ENCODE data around the gene MAP2. TPM values are rescaled to one million over a fixed set of nuclear protein-coding genes. Genes with fewer than 3 reads are reported as not detected.

The MAP2 gene
- total RNA-seq, 4 donors from 2014 or later = 73.8 to 211 (median 122) TPM

DNA sequence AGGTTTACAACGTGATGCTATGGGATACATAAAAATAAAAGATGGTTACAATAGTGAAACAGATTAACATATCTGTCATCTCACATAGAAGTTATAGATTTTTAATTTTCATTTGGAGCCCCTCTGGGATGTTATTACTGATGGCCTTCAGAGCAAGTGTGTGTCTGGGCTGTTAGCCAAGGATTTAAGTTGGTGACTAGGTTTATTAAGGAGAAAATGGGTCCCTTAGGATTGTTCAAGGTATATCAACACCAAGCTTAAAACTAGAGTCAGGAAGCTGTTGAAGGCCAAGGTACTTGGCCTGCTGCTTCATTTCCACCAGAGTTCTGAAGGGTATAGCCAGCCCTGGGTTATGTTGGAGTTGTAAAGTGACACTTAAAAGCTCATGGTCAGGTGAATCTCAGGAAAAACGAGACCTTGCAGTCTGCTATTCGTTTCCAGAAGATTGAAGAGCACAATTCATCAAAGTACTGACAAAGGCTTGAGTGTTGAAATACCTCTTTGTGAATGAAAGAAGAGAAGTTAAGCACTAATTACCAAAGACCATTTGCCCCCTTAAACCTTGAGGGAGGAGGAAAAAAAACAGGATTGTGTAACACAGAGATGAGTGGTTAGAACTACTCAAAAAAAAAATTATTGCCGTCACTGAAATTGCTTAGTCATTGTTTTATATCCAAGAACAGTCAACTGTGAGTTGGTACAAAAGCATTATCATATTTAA, 48.4 kb downstream of the MAP2 start:
- DNase-seq = peak; percentile 7 to 22
- Histone ChIP-seq H3K4me1 (peaks cover 22 to 29% of the 10 kb centered on the region in 2 donors), H3K27ac (peak overlapping the region; percentile 67 to 76 (median 75)), H3K4me3 (replicated peaks in 1 of 3) (no peak overlapping the region), H3K36me3 (no peaks in the 10 kb centered on the region), H3K27me3 (no peaks in the 10 kb centered on the region), H3K9me3 (no peaks in the 10 kb centered on the region)
- intact Hi-C loops (cut with DNase I) = no loop called here
- WGBS, 2 donors = 33 to 34% methylated on average over 4 of the region's 4 CpGs
- no peak for TF ChIP-seq POLR2A (IDR thresholded peaks at IDR 0.05)
- TF ChIP-seq, protein P1, sequence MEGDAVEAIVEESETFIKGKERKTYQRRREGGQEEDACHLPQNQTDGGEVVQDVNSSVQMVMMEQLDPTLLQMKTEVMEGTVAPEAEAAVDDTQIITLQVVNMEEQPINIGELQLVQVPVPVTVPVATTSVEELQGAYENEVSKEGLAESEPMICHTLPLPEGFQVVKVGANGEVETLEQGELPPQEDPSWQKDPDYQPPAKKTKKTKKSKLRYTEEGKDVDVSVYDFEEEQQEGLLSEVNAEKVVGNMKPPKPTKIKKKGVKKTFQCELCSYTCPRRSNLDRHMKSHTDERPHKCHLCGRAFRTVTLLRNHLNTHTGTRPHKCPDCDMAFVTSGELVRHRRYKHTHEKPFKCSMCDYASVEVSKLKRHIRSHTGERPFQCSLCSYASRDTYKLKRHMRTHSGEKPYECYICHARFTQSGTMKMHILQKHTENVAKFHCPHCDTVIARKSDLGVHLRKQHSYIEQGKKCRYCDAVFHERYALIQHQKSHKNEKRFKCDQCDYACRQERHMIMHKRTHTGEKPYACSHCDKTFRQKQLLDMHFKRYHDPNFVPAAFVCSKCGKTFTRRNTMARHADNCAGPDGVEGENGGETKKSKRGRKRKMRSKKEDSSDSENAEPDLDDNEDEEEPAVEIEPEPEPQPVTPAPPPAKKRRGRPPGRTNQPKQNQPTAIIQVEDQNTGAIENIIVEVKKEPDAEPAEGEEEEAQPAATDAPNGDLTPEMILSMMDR (IDR thresholded peaks at IDR 0.05) = no peak

DNA sequence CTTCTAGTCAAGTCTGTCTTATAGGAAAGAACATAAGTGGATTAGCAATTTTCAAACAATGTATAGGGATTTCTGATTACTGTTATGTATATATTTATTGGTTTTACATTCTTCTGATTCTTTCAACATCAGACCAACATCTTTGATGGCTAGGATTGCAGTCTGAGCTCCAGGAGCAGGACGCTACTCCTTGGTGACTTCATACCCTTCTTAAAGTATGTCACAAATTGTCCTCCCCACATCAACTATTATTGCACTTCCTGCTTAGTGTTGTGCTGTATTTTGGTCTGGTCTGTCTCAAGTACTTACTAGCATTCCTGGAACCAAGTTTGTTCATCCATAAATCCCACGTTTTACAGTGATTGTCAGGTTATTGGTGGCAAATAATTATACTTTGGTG, 49.0 kb downstream of the MAP2 start:
- H3K9me3 ChIP-seq = no peaks in the 10 kb centered on the region
- peak overlapping the region; percentile 67 to 76 (median 75) for H3K27ac ChIP-seq
- intact Hi-C loops (cut with DNase I) = no loop called here
- H3K36me3 ChIP-seq = no peaks in the 10 kb centered on the region
- DNase-seq = no peak
- H3K27me3 ChIP-seq = no peaks in the 10 kb centered on the region
- TF ChIP-seq, protein P1 (IDR thresholded peaks at IDR 0.05) = no peak
- TF ChIP-seq POLR2A (IDR thresholded peaks at IDR 0.05) = no peak
- H3K4me1 ChIP-seq = peaks cover 22 to 29% of the 10 kb centered on the region in 2 donors
- WGBS, 2 donors = 58 to 64% methylated on average over 2 of the region's 2 CpGs
- no peak overlapping the region for H3K4me3 ChIP-seq (replicated peaks in 1 of 3)

DNA sequence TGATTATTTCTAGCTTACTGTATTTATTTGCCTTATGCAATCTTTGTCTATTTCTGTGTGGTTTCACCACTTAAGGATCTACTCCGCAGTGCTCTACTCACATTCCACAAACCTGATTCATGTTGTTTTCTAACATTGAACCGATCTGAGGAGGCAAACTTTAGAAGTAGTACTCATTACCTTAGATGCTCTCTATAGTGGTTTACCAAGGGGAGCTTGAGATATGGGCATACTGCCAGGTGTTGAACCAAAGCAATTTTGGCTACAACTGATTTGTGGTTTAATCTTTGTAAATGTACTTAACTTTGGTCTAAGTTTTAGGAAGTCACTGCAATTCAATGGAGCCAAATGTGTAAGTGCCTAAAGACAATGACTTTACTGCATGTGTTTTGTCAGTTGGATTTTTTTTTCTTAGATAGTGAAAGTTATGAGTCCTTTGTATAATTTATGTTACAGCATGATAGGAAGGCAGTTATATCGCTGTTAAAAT, 50.1 kb downstream of the MAP2 start:
- Histone ChIP-seq H3K27me3 (no peaks in the 10 kb centered on the region), H3K9me3 (no peaks in the 10 kb centered on the region), H3K36me3 (no peaks in the 10 kb centered on the region), H3K4me1 (peaks cover 22 to 29% of the 10 kb centered on the region in 2 donors), H3K4me3 (replicated peaks in 1 of 3) (no peak overlapping the region), H3K27ac (peak overlapping the region; percentile 67 to 76 (median 75))
- intact Hi-C loops (cut with DNase I) = no loop called here
- WGBS, 2 donors = 26 to 33% methylated on average over 3 of the region's 3 CpGs
- no peak for TF ChIP-seq POLR2A (IDR thresholded peaks at IDR 0.05)
- TF ChIP-seq, protein P1 (IDR thresholded peaks at IDR 0.05) = no peak
- DNase-seq = peak; percentile 61 to 67

DNA sequence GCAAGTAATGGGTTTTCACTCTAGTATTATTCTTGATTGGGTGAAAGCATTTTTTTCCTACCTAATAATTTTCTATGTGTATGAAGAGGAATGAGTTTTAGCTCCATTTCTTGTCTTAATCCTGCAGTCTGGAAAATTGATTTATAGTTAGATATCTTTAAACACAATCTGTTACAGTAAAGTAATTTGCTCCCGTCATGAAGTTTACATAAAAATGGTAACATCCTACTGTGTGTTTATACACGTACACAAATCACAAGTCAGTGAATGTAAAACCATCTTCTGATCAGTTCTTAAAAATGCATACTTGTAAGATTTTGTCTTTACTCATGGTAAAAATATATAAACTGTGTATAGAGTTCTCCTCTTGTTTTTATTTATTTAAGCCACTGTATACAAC, 51.1 kb downstream of the MAP2 start:
- no peaks in the 10 kb centered on the region for H3K27me3 ChIP-seq
- 93 to 98% methylated on average over 2 of the region's 2 CpGs for WGBS, 2 donors
- intact Hi-C loops (cut with DNase I) = no loop called here
- no peak for DNase-seq
- no peak for TF ChIP-seq POLR2A (IDR thresholded peaks at IDR 0.05)
- TF ChIP-seq, protein P1 (IDR thresholded peaks at IDR 0.05) = no peak
- H3K36me3 ChIP-seq = no peaks in the 10 kb centered on the region
- no peak overlapping the region for H3K27ac ChIP-seq
- peaks cover 22 to 29% of the 10 kb centered on the region in 2 donors for H3K4me1 ChIP-seq
- no peaks in the 10 kb centered on the region for H3K9me3 ChIP-seq
- no peak overlapping the region for H3K4me3 ChIP-seq (replicated peaks in 1 of 3)
